ENCODE measurements around the gene GSTM2.

Gene GSTM2

GRCh38 chr1:109630081-109630897, 37.6 kb upstream of the GSTM2 start:
- DNase-seq: no peak

- DNase-seq: no peak
Measured at GRCh38 chr1:109630898-109631512, 36.9 kb upstream of the GSTM2 start.

- DNase-seq: no peak
Measured at GRCh38 chr1:109631513-109632505, 36.0 kb upstream of the GSTM2 start.

GRCh38 chr1:109632671-109633346, 35.0 kb upstream of the GSTM2 start:
- no peak for DNase-seq

- no peak for DNase-seq
Measured at GRCh38 chr1:109634292-109634691, 33.6 kb upstream of the GSTM2 start.

- no peak for DNase-seq
Measured at GRCh38 chr1:109634771-109635750, 32.8 kb upstream of the GSTM2 start.

- DNase-seq: no peak
Measured at GRCh38 chr1:109635862-109636200, 32.0 kb upstream of the GSTM2 start.

GRCh38 chr1:109636201-109636952, 31.5 kb upstream of the GSTM2 start:
- DNase-seq: no peak

GRCh38 chr1:109637446-109637845, 30.4 kb upstream of the GSTM2 start:
- DNase-seq: no peak

- DNase-seq: no peak
Measured at GRCh38 chr1:109639063-109639840, 28.6 kb upstream of the GSTM2 start.

GRCh38 chr1:109639841-109640184, 28.0 kb upstream of the GSTM2 start:
- no peak for DNase-seq

- peak; percentile 89 for DNase-seq
Measured at GRCh38 chr1:109640285-109640865, 27.5 kb upstream of the GSTM2 start.

GRCh38 chr1:109641078-109641740, 26.6 kb upstream of the GSTM2 start:
- no peak for DNase-seq

GRCh38 chr1:109641861-109642260, 26.0 kb upstream of the GSTM2 start:
- no peak for DNase-seq

GRCh38 chr1:109642626-109643025, 25.2 kb upstream of the GSTM2 start:
- DNase-seq: no peak

GRCh38 chr1:109643385-109644230, 24.2 kb upstream of the GSTM2 start:
- peak; percentile 80 for DNase-seq

GRCh38 chr1:109644670-109645069, 23.2 kb upstream of the GSTM2 start:
- no peak for DNase-seq

- no peak for DNase-seq
Measured at GRCh38 chr1:109649491-109649914, 18.4 kb upstream of the GSTM2 start.

Measured in activated T-cell treated with anti-CD3 and anti-CD28 coated beads for 4 hours (primary cell).